ENCODE data around the gene TIGAR. TPM values are rescaled to one million over a fixed set of nuclear protein-coding genes. Genes with fewer than 3 reads are reported as not detected.

Gene TIGAR
- total and polyA plus RNA-seq, 2 donors (not counting 1 experiment from before 2014, with no cell fraction given): 15.3 to 19.5 TPM

- Histone ChIP-seq H3K36me3 (ENCODE audit: control insufficient read depth, insufficient read depth, low read length) (no peaks in the 10 kb centered on the region), H3K4me3 (replicated peaks in 1 of 4; ENCODE audit: control extremely low read depth in 1 of 4, insufficient read depth in 1 of 4, low read depth in 3 of 4, low read length in 4 of 4) (no peak overlapping the region), H3K79me2 (ENCODE audit: control insufficient read depth, insufficient read depth, low read length) (no peaks in the 10 kb centered on the region), H3K27ac (ENCODE audit: insufficient read depth, low read length) (no peak overlapping the region), H2AFZ (ENCODE audit: low read length) (no peak overlapping the region), H4K20me1 (ENCODE audit: control insufficient read depth, extremely low read depth, insufficient read depth, low read length) (no peaks in the 10 kb centered on the region), H3K27me3 (ENCODE audit: control insufficient read depth, insufficient read depth, low read length) (peaks cover 3% of the 10 kb centered on the region), H3K4me1 (ENCODE audit: control insufficient read depth, extremely low read depth, insufficient read depth, low read length) (no peaks in the 10 kb centered on the region), H3K9ac (ENCODE audit: insufficient read depth, low read length) (no peak overlapping the region), H3K9me3 (ENCODE audit: control insufficient read depth, insufficient read depth, low read depth, low read length) (no peaks in the 10 kb centered on the region), H3K4me2 (ENCODE audit: extremely low read depth, insufficient read depth, low read length) (no peak overlapping the region)
- TF ChIP-seq EZH2 (IDR thresholded peaks at IDR 0.05; ENCODE audit: low read length, missing control alignments) (no peak), CTCF (conservative IDR thresholded peaks at IDR 0.05 in 1 of 2, IDR thresholded peaks at IDR 0.05 in 1 of 2; ENCODE audit: low read depth in 1 of 2, low read length in 2 of 2) (no peak)
- no peak for DNase-seq (ENCODE audit: low read depth in 2 of 2)
These were observed 8.8 kb upstream of the TIGAR start for GRCh38 chr12:4312251-4312650.

DNA sequence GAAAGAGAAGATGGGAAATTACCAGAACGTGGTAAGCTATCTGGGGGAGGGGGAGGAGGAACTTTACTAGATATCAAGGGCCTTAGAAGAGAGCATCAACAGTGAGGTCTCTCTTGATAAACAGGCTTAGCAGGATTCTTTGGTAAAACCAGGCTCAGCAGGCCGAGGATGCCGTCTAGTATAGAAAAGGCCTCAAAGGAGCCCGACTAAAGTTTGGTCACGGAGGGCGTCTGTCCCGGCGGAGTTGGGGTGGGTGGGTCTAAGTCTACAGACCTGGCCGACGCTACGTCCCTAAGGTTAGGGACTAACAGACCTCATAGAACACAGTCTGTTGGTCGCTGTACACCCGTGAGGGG is 538 bp upstream of the TIGAR start:
- H3K36me3 ChIP-seq (ENCODE audit: control insufficient read depth, insufficient read depth, low read length): peaks cover 2% of the 10 kb centered on the region
- peak overlapping the region; percentile 97 for H3K4me2 ChIP-seq (ENCODE audit: extremely low read depth, insufficient read depth, low read length)
- H3K9me3 ChIP-seq (ENCODE audit: control insufficient read depth, insufficient read depth, low read depth, low read length): no peaks in the 10 kb centered on the region
- H3K4me3 ChIP-seq (replicated peaks in 1 of 4; ENCODE audit: control extremely low read depth in 1 of 4, insufficient read depth in 1 of 4, low read depth in 3 of 4, low read length in 4 of 4): peak overlapping the region; percentile 57 to 99 (median 77)
- DNase-seq (ENCODE audit: low read depth in 2 of 2): no peak
- H3K27ac ChIP-seq (ENCODE audit: insufficient read depth, low read length): peak overlapping the region; percentile 94
- H3K9ac ChIP-seq (ENCODE audit: insufficient read depth, low read length): peak overlapping the region; percentile 70
- no peaks in the 10 kb centered on the region for H4K20me1 ChIP-seq (ENCODE audit: control insufficient read depth, extremely low read depth, insufficient read depth, low read length)
- peaks cover 20% of the 10 kb centered on the region for H3K79me2 ChIP-seq (ENCODE audit: control insufficient read depth, insufficient read depth, low read length)
- no peak for TF ChIP-seq CTCF (conservative IDR thresholded peaks at IDR 0.05 in 1 of 2, IDR thresholded peaks at IDR 0.05 in 1 of 2; ENCODE audit: low read depth in 1 of 2, low read length in 2 of 2)
- no peak for TF ChIP-seq EZH2 (IDR thresholded peaks at IDR 0.05; ENCODE audit: low read length, missing control alignments)
- no peaks in the 10 kb centered on the region for H3K4me1 ChIP-seq (ENCODE audit: control insufficient read depth, extremely low read depth, insufficient read depth, low read length)
- H2AFZ ChIP-seq (ENCODE audit: low read length): peak overlapping the region; percentile 100
- H3K27me3 ChIP-seq (ENCODE audit: control insufficient read depth, insufficient read depth, low read length): no peaks in the 10 kb centered on the region

DNA sequence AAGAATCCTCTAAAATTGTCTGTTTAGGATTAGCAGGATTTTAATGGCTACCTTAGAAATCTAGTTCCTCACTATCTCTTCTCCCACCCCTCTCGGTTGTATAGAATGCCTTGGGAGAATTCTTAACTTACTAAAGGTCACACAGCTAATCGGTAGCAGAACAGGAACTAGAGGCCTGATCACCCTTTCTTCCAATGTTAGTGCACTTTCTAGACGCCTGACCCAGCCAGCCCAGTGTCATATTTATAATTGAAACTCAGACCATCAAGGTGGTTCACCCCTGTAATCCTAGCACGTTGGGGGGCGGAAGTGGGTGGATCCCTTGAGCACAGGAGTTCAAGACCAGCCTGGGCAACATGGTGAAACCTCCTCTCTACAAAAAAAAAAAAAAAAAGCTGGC is 1.7 kb downstream of the TIGAR start:
- Histone ChIP-seq H3K9me3 (ENCODE audit: control insufficient read depth, insufficient read depth, low read depth, low read length) (no peaks in the 10 kb centered on the region), H2AFZ (ENCODE audit: low read length) (no peak overlapping the region), H3K27ac (ENCODE audit: insufficient read depth, low read length) (no peak overlapping the region), H3K79me2 (ENCODE audit: control insufficient read depth, insufficient read depth, low read length) (peaks cover 27% of the 10 kb centered on the region), H3K9ac (ENCODE audit: insufficient read depth, low read length) (no peak overlapping the region), H3K4me3 (replicated peaks in 1 of 4; ENCODE audit: control extremely low read depth in 1 of 4, insufficient read depth in 1 of 4, low read depth in 3 of 4, low read length in 4 of 4) (peak overlapping the region in 2 of 4 experiments; percentile 93 to 99), H3K36me3 (ENCODE audit: control insufficient read depth, insufficient read depth, low read length) (peaks cover 2% of the 10 kb centered on the region), H3K27me3 (ENCODE audit: control insufficient read depth, insufficient read depth, low read length) (no peaks in the 10 kb centered on the region), H3K4me2 (ENCODE audit: extremely low read depth, insufficient read depth, low read length) (no peak overlapping the region), H4K20me1 (ENCODE audit: control insufficient read depth, extremely low read depth, insufficient read depth, low read length) (no peaks in the 10 kb centered on the region), H3K4me1 (ENCODE audit: control insufficient read depth, extremely low read depth, insufficient read depth, low read length) (no peaks in the 10 kb centered on the region)
- no peak for TF ChIP-seq EZH2 (IDR thresholded peaks at IDR 0.05; ENCODE audit: low read length, missing control alignments)
- no peak for TF ChIP-seq CTCF (conservative IDR thresholded peaks at IDR 0.05 in 1 of 2, IDR thresholded peaks at IDR 0.05 in 1 of 2; ENCODE audit: low read depth in 1 of 2, low read length in 2 of 2)
- no peak for DNase-seq (ENCODE audit: low read depth in 2 of 2)

Measured in fibroblast of lung (primary cell).